OCI-LY3 (cell line): ENCODE results near the gene SLC25A39.

Experiments used
- H2AFZ ChIP-seq: fragments of 200-600, 300-600 bp; shearing (Covaris generic); 2 replicates; pipeline ENCODE4 v1.6.0; 2014; ENCODE audit warnings: antibody characterized with exemption, low read depth, low read length
- H3K27ac ChIP-seq: fragments of 200-600, 300-600 bp; sonication (generic); 2 replicates; pipeline ENCODE4 v1.5.1; 2014; ENCODE audit warnings: mild to moderate bottlenecking, low read length, moderate library complexity, mixed read lengths
- H3K27me3 ChIP-seq: fragments of 200-600, 300-600 bp; sonication (generic); 2 replicates; pipeline ENCODE4 v1.6.1; 2014; ENCODE audit warnings: low read depth, low read length, mixed read lengths
- H3K36me3 ChIP-seq: fragments of 200-600, 300-600 bp; sonication (generic); replicated peaks from 2 replicates; pipeline ENCODE3; 2014; ENCODE audit warnings: low read depth, low read length, mixed read lengths
- H3K4me1 ChIP-seq: fragments of 300-600, 200-600 bp; sonication (generic); 2 replicates; pipeline ENCODE4 v1.6.1; 2014; ENCODE audit warnings: low read length, mixed read lengths
- H3K4me2 ChIP-seq: fragments of 200-600, 300-600 bp; sonication (generic); 2 replicates; pipeline ENCODE4 v1.6.1; 2014; ENCODE audit warnings: low read length, mixed read lengths
- H3K4me3 ChIP-seq: fragments of 300-600, 200-600 bp; sonication (generic); 2 replicates; pipeline ENCODE4 v1.5.1; 2014; ENCODE audit warnings: antibody characterized with exemption, mild to moderate bottlenecking, low read length, moderate library complexity
- H3K79me2 ChIP-seq: fragments of 300-600, 200-600 bp; shearing (Covaris generic); 2 replicates; pipeline ENCODE4 v1.6.1; 2014; ENCODE audit warnings: mild to moderate bottlenecking, low read length, mixed read lengths
- H3K9ac ChIP-seq: fragments of 300-600, 200-600 bp; shearing (Covaris generic); 2 replicates; pipeline ENCODE4 v1.6.0; 2014; ENCODE audit warnings: mild to moderate bottlenecking, low read length, moderate library complexity
- H3K9me3 ChIP-seq: fragments of 200-600, 300-600 bp; shearing (Covaris generic); 2 replicates; pipeline ENCODE4 v1.6.1; 2014; ENCODE audit warnings: low read length, mixed read lengths; ENCODE audit not compliant: insufficient read depth
- H4K20me1 ChIP-seq: fragments of 200-600, 300-600 bp; sonication (generic); 2 replicates; pipeline ENCODE4 v1.6.1; 2016; ENCODE audit warnings: low read length, mixed read lengths; ENCODE audit not compliant: insufficient read depth
- CTCF ChIP-seq: fragments of 200-600, 300-600 bp; sonication (generic); IDR thresholded peaks from 2 replicates; pipeline ENCODE4 v1.5.1; 2014; ENCODE audit warnings: antibody characterized with exemption, low read length, low read depth
- EZH2phosphoT487 ChIP-seq: fragments of 200-600 bp; shearing (Covaris generic); IDR thresholded peaks from 2 replicates; pipeline ENCODE4 v1.6.1; 2018; ENCODE audit warnings: antibody characterized with exemption, mixed run types, low read depth

SLC25A39 gene

GRCh38 chr17:44282264-44282663, 42.4 kb downstream of the SLC25A39 start:
- H3K4me2 ChIP-seq = no peak overlapping the region
- no peak overlapping the region for H2AFZ ChIP-seq
- H3K4me1 ChIP-seq = peaks cover 5% of the 10 kb centered on the region; the same call in 1 of the 2 replicates
- no peaks in the 10 kb centered on the region for H3K79me2 ChIP-seq
- no peak overlapping the region for H3K4me3 ChIP-seq
- no peaks in the 10 kb centered on the region for H3K36me3 ChIP-seq
- H4K20me1 ChIP-seq = no peaks in the 10 kb centered on the region
- TF ChIP-seq CTCF (no peak), EZH2phosphoT487 (no peak)
- H3K9me3 ChIP-seq = no peaks in the 10 kb centered on the region
- no peak overlapping the region for H3K9ac ChIP-seq
- no peak overlapping the region for H3K27ac ChIP-seq
- 0 out of 2 replicates have a peak, but pooled peaks cover 4% of the 10 kb centered on the region for H3K27me3 ChIP-seq

GRCh38 chr17:44281570-44281969, 43.1 kb downstream of the SLC25A39 start:
- Histone ChIP-seq H3K9ac (no peak overlapping the region), H3K4me1 (peaks cover 5% of the 10 kb centered on the region; the same call in 1 of the 2 replicates), H3K4me3 (no peak overlapping the region), H3K4me2 (no peak overlapping the region), H3K9me3 (no peaks in the 10 kb centered on the region), H3K79me2 (no peaks in the 10 kb centered on the region), H3K36me3 (no peaks in the 10 kb centered on the region), H3K27ac (no peak overlapping the region), H4K20me1 (no peaks in the 10 kb centered on the region), H2AFZ (no peak overlapping the region), H3K27me3 (0 out of 2 replicates have a peak, but pooled peaks cover 4% of the 10 kb centered on the region)
- TF ChIP-seq EZH2phosphoT487 (no peak), CTCF (no peak)

GRCh38 chr17:44280392-44280937, 44.2 kb downstream of the SLC25A39 start:
- no peak overlapping the region for H3K4me2 ChIP-seq
- no peak overlapping the region for H3K9ac ChIP-seq
- no peaks in the 10 kb centered on the region for H3K9me3 ChIP-seq
- H3K4me1 ChIP-seq = peaks cover 5% of the 10 kb centered on the region; the same call in 1 of the 2 replicates
- TF ChIP-seq CTCF (no peak), EZH2phosphoT487 (no peak)
- no peak overlapping the region for H3K4me3 ChIP-seq
- H3K27ac ChIP-seq = no peak overlapping the region
- no peaks in the 10 kb centered on the region for H4K20me1 ChIP-seq
- no peaks in the 10 kb centered on the region for H3K79me2 ChIP-seq
- no peaks in the 10 kb centered on the region for H3K36me3 ChIP-seq
- H3K27me3 ChIP-seq = 0 out of 2 replicates have a peak, but pooled peaks cover 4% of the 10 kb centered on the region
- no peak overlapping the region for H2AFZ ChIP-seq

- Histone ChIP-seq H3K4me2 (no peak overlapping the region), H3K36me3 (no peaks in the 10 kb centered on the region), H3K27me3 (0 out of 2 replicates have a peak, but pooled peaks cover 4% of the 10 kb centered on the region), H3K9me3 (no peaks in the 10 kb centered on the region), H3K4me3 (no peak overlapping the region), H3K79me2 (no peaks in the 10 kb centered on the region), H3K27ac (no peak overlapping the region), H4K20me1 (no peaks in the 10 kb centered on the region), H3K4me1 (peaks cover 5% of the 10 kb centered on the region; the same call in 1 of the 2 replicates), H3K9ac (no peak overlapping the region), H2AFZ (peak overlapping the region; percentile 46; the same call in 1 of the 2 replicates)
- no peak for TF ChIP-seq CTCF
- TF ChIP-seq EZH2phosphoT487 = no peak
Measured at GRCh38 chr17:44279666-44280391, 44.8 kb downstream of the SLC25A39 start.
